Spleen (tissue), 11 donors: ENCODE results near the gene PIK3R5. TPM values are rescaled to one million over a fixed set of nuclear protein-coding genes. Genes with fewer than 3 reads are reported as not detected.
"Not testable (repeated sequence)": the region's sequence is repeated elsewhere in the genome, so short reads cannot be mapped to it uniquely, and the experiment has no call there.

Experiments used
- DNase-seq: peaks from one replicate; pipeline ENCODE4 v3.0.0-alpha.2; 2020
- H3K27ac ChIP-seq, 8 donors: fragments of 200-600 bp; sonication (generic) in 7 of 8; 1 replicate in 4 of 8; 2 replicates in 4 of 8; pipeline versions ENCODE4 v1.5.0 to v1.8.0; 2016 to 2021; ENCODE audit warnings: inconsistent platforms in 4 of 8, mild to moderate bottlenecking in 4 of 8, moderate library complexity in 1 of 8
- H3K27me3 ChIP-seq, 7 donors: fragments of 200-600 bp; sonication (generic) in 6 of 7; replicated peaks in 1 of 7; 1 replicate in 4 of 7; 2 replicates in 3 of 7; pipeline versions ENCODE4 v1.5.0 to v1.8.0; 2016 to 2021; ENCODE audit warnings: inconsistent platforms in 3 of 7, mild to moderate bottlenecking in 1 of 7
- H3K36me3 ChIP-seq, 6 donors: fragments of 200-600 bp; sonication (generic) in 5 of 6; 1 replicate in 4 of 6; 2 replicates in 2 of 6; pipeline versions ENCODE4 v1.5.0 to v1.8.0; 2016 to 2021; ENCODE audit warnings: inconsistent platforms in 2 of 6
- H3K4me1 ChIP-seq, 6 donors: fragments of 200-600 bp; sonication (generic) in 5 of 6; 1 replicate in 3 of 6; 2 replicates in 3 of 6; pipeline versions ENCODE4 v1.5.0 to v1.8.0; 2016 to 2021; ENCODE audit warnings: inconsistent platforms in 3 of 6
- H3K4me3 ChIP-seq, 8 donors: fragments of 200-600 bp; sonication (generic) in 7 of 8; 1 replicate in 4 of 8; 2 replicates in 4 of 8; pipeline versions ENCODE4 v1.5.0 to v1.8.0; 2016 to 2021; ENCODE audit warnings: inconsistent platforms in 4 of 8, mild to moderate bottlenecking in 4 of 8, moderate library complexity in 2 of 8
- H3K9me3 ChIP-seq, 8 donors: fragments of 200-600 bp; sonication (generic) in 7 of 8; 1 replicate in 4 of 8; 2 replicates in 4 of 8; pipeline versions ENCODE4 v1.5.0 to v1.8.0; 2016 to 2021; ENCODE audit warnings: inconsistent platforms in 4 of 8
- POLR2A ChIP-seq, 3 donors: fragments of 450-650 bp; IDR thresholded peaks; one replicate each; pipeline ENCODE4 v1.5.1; 2017; ENCODE audit warnings: antibody characterized with exemption in 3 of 3, mild to moderate bottlenecking in 1 of 3
- POLR2AphosphoS5 ChIP-seq, 3 donors: sonication (generic); formaldehyde crosslinking; IDR thresholded peaks; one replicate each; pipeline ENCODE4 v1.5.1; 2017; ENCODE audit warnings: antibody characterized with exemption in 3 of 3
- WGBS, 5 donors: extraction: QIAGEN DNeasy Blood & Tissue Kit in 3 of 5; methylation state at CpG; one replicate each; pipeline versions ENCODE4 v1.1.5 to v1.1.7; 2013 to 2018; 5-methylcytosine and 5-hydroxymethylcytosine counted together
- intact Hi-C: fragments of 100-400 bp; cut with DNase I; formaldehyde crosslinking; loops from one replicate; pipeline ENCODE4 v1.15.0; 2023; ENCODE audit warnings: low total_unique reads
- polyA plus RNA-seq, 3 donors: library from polyadenylated mRNA; stranded (reverse); fragments of 200-250 nt; gene quantifications; one replicate each; pipeline ENCODE4 v1.2.1, GENCODE V29; 2013
- total RNA-seq, 7 donors: library from RNA; depleted of rRNA in 3 of 7; stranded (reverse); fragments of >200 nt in 3 of 7; fragmentation: NEBNext Ultra II Directional in 4 of 7; extraction: Animal tissue kit (Norgen Biotek cat#: 25700) in 4 of 7; gene quantifications; one replicate each; pipeline versions ENCODE4 v1.1.0 to v1.2.1, GENCODE V29; 2016 to 2021
- TF ChIP-seq, protein P1 (sequence below), 11 experiments: fragments of 200-600 bp in 7 of 11; fragments of 450-650 bp in 4 of 11; sonication (generic) in 4 of 11; IDR thresholded peaks in 8 of 11; conservative IDR thresholded peaks in 3 of 11; 1 replicate in 7 of 11; 2 replicates in 4 of 11; pipeline versions ENCODE4 v1.4.0 to v1.8.0; 2016 to 2021; ENCODE audit warnings: antibody characterized with exemption in 11 of 11, inconsistent platforms in 4 of 11, mild to moderate bottlenecking in 1 of 11
- donor health status: healthy with polysubstance abuse.
- donor health status: DM: no; HTN: no; CAD: no; lungs with moderate emphysema.
- donor health status: DM: no; HTN: no; CAD: no.
- donor health status: Bipolar disorder and iron deficiency.
- donor health status: healthy.
- donor health status: DM: no; HTN: no; CAD: no.
- donor health status: DM: yes; HTN: yes; CAD: no.

Gene PIK3R5
- total and polyA plus RNA-seq, 10 donors = 8.5 to 110 (median 68.4) TPM

DNA sequence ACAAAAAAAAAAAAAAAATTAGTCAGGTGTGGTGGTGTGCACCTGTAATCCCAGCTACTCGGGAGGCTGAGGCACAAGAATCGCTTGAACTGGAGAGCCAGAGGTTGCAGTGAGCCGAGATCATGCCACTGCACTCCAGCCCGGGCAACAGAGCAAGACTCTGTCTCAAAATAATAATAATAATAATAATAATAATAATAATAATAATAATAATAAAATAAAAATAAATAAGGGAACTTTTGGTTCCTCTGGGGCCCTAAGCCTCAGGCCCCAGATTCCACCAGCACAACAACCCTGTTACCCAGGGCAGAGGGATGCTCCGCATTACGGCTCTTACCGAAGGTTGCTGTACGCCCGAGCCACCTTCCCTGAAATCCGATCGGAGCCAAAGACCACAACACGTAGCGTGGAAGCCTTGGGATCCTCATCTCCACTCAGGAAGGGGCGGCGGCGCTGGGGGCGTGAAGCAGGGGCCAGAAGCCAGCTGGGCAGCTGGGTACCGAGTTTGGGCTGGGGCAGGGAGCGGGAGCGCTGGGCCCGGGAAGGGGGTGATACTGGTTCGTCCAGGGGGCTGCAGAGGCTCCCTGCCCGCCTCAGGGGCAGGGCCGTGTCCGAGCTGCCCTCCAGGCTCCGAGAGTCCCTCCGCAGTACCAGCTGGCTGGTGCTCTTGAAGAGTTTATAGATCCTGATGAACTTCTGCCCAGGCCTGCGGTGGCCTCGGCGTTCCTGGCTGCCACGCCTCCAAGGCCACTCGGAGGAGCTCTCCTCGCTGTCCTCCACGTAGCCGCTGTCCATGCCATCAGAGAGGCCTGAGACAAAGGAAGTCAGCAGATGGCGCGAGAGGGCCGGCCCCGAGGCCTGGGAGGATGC lies 77.4 kb downstream of the PIK3R5 start:
- intact Hi-C loops = no loop called here
- Histone ChIP-seq H3K4me1 (peaks cover 0 to 10% (median 0%) of the 10 kb centered on the region in 6 donors), H3K9me3 (no peaks in the 10 kb centered on the region), H3K4me3 (no peak overlapping the region), H3K27me3 (no peaks in the 10 kb centered on the region), H3K27ac (no peak overlapping the region), H3K36me3 (peaks cover 0 to 97% (median 66%) of the 10 kb centered on the region in 6 donors)
- DNase-seq = no peak
- WGBS, 5 donors = 82 to 92% (median 85%) methylated on average over 34 to 39 of the region's 39 CpGs
- TF ChIP-seq, protein P1, sequence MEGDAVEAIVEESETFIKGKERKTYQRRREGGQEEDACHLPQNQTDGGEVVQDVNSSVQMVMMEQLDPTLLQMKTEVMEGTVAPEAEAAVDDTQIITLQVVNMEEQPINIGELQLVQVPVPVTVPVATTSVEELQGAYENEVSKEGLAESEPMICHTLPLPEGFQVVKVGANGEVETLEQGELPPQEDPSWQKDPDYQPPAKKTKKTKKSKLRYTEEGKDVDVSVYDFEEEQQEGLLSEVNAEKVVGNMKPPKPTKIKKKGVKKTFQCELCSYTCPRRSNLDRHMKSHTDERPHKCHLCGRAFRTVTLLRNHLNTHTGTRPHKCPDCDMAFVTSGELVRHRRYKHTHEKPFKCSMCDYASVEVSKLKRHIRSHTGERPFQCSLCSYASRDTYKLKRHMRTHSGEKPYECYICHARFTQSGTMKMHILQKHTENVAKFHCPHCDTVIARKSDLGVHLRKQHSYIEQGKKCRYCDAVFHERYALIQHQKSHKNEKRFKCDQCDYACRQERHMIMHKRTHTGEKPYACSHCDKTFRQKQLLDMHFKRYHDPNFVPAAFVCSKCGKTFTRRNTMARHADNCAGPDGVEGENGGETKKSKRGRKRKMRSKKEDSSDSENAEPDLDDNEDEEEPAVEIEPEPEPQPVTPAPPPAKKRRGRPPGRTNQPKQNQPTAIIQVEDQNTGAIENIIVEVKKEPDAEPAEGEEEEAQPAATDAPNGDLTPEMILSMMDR (IDR thresholded peaks at IDR 0.05 in 8 of 11, conservative IDR thresholded peaks at IDR 0.05 in 3 of 11) = no peak
- peak in 1 of 3 donors; percentile 52 for TF ChIP-seq POLR2AphosphoS5 (IDR thresholded peaks at IDR 0.05)

DNA sequence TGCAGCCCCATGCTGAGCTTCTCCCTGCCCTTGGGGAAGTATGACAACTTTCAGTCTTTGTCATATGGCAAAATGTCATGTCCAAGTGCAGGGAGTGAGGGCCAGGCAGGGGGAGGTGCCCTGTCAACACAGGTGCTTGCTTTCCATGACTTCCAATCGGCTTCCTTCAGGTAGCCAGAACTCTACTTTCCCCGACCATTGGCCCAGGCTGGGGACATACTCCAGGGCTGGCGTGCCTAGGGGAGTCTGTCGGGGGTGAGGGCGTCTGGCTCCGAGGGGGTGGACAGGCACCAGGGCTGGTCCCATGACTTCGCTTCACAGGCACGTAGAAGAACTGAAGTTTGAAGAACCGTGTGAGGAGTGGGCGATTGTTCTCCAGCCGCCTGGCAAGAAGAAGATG lies 78.2 kb downstream of the PIK3R5 start:
- no peak for DNase-seq
- WGBS, 5 donors = 94 to 98% (median 96%) methylated on average over 11 of the region's 11 CpGs
- TF ChIP-seq POLR2AphosphoS5 (IDR thresholded peaks at IDR 0.05) = peak in 1 of 3 donors; percentile 29
- TF ChIP-seq POLR2A (IDR thresholded peaks at IDR 0.05) = no peak

DNA sequence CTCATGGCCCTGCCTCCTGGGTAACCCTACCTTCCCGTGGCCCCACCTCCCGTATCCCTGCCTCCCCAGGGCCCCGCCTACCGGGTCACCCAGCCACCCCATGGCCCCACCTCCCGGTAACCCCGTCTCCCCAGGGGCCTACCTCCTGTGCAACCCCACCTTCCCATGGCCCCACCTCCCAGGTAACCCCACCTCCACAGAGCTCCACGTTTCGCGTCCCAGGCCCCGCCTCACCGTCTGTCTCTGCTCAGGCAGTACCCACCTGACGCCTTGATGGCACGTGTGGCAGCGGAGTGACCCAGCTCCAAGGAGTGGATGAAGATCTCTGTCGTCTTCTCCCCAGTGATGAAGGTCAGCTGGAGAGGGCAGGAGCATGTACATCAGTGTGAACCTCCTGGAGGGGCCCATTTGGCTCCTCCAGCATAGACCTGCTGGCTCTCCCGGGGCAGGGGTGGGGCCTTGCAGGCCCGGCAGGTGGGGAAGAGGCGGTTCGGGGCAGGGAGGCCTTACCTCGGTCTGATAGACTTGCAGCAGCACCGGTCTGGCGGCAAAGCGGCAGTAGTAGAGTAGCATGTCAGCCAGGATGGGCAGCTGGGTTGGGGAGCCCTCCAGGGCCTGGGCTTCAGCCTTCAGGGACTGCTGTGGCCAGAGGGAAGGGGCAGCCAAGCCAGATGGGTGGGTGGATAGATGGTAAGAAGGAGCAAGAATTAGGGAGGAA lies 79.4 kb downstream of the PIK3R5 start:
- Histone ChIP-seq H3K9me3 (no peaks in the 10 kb centered on the region), H3K27me3 (no peaks in the 10 kb centered on the region), H3K36me3 (peaks cover 4 to 97% (median 75%) of the 10 kb centered on the region in 6 donors), H3K4me3 (no peak overlapping the region), H3K4me1 (no peaks in the 10 kb centered on the region), H3K27ac (peak overlapping the region in 2 of 8 donors; percentile 19 to 31)
- peak; percentile 80 for DNase-seq
- WGBS, 5 donors = 85 to 96% (median 95%) methylated on average over 22 to 23 of the region's 23 CpGs
- TF ChIP-seq POLR2A (IDR thresholded peaks at IDR 0.05) = no peak
- peak in 1 of 3 donors; percentile 34 for TF ChIP-seq POLR2AphosphoS5 (IDR thresholded peaks at IDR 0.05)
- intact Hi-C loops = no loop called here

More for the DNA sequence above, 78.2 kb downstream of the PIK3R5 start:
- Histone ChIP-seq H3K4me1 (peaks cover 0 to 5% (median 0%) of the 10 kb centered on the region in 6 donors), H3K9me3 (no peaks in the 10 kb centered on the region), H3K36me3 (peaks cover 0 to 97% (median 68%) of the 10 kb centered on the region in 6 donors), H3K27ac (no peak overlapping the region), H3K4me3 (no peak overlapping the region), H3K27me3 (no peaks in the 10 kb centered on the region)
- intact Hi-C loops = no loop called here

DNA sequence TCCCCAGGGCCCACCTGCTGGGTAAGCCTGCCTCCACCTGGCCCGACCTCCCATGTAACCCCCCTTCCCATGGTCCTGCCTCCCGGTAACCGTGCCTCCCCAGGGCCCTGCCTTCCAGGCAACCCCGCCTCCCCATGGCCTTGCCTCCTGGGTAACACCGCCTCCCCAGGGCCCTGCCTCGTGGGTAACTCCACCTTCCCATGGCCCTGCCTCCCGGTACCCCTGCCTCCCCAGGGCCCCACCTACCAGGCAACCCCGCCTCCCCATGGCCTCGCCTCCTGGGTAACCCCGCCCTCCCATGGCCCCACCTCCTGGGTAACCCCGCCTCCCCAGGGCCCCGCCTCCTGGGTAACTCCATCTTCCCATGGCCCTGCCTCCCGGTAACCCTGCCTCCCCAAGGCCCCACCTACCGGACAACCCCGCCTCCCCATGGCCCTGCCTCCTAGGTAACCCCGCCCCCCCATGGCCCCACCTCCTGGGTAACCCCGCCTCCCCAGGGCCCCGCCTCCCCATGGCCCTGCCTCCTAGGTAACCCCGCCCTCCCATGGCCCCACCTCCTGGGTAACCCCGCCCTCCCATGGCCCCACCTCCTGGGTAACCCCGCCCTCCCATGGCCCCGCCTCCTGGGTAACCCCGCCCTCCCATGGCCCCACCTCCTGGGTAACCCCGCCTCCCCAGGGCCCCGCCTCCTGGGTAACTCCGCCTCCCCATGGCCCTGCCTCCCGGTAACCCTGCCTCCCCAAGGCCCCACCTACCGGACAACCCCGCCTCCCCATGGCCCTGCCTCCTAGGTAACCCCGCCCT lies 80.1 kb downstream of the PIK3R5 start:
- DNase-seq, H3K4me3 ChIP-seq, H3K4me1 ChIP-seq, H3K27me3 ChIP-seq, H3K9me3 ChIP-seq, intact Hi-C loops: not testable (repeated sequence)
- peak overlapping the region in 1 of 8 donors; percentile 31 for H3K27ac ChIP-seq
- 77 to 92% (median 89%) methylated on average over 23 to 30 of the region's 30 CpGs for WGBS, 5 donors
- H3K36me3 ChIP-seq = peaks cover 4 to 97% (median 77%) of the 10 kb centered on the region in 6 donors

DNA sequence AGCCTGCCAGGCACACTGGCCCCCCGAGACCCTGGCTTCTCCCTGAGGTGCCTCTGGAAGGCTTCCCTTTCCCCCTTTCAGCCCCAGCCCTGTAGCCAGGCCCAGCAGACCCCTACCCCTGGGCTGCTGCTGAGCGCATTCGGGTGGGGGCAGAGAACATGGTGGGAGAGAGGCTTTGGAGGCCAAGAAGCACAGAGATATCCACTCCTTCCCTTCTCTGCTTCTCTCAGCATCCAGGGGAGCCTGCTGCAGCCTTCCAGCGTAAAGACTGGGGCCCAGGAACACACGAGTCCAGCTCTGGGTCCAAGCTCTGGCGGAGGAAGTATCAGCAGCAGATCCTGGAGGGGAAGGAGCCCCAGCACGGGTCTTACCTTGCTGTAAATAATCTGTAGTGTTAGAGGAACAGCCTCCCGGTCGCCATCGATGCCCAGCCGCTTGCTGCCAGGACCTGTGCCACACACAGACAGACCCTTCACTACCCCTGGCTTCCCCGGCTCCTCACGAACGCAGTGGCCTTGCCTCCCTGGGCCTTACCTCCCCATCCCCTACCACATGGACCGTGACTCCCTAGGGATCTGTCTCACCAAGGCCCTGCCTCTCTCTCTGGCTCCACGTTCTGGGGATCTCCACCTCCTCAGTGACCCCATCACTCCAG lies 81.0 kb downstream of the PIK3R5 start:
- intact Hi-C loops = no loop called here
- Histone ChIP-seq H3K36me3 (peaks cover 4 to 97% (median 77%) of the 10 kb centered on the region in 6 donors), H3K27ac (no peak overlapping the region), H3K4me3 (no peak overlapping the region), H3K27me3 (no peaks in the 10 kb centered on the region), H3K4me1 (no peaks in the 10 kb centered on the region), H3K9me3 (no peaks in the 10 kb centered on the region)
- TF ChIP-seq POLR2A (IDR thresholded peaks at IDR 0.05) = no peak
- WGBS, 5 donors = 92 to 97% (median 95%) methylated on average over 16 of the region's 16 CpGs
- DNase-seq = no peak
